Measurements from ENCODE around the gene HYAL1.

The HYAL1 gene

DNA sequence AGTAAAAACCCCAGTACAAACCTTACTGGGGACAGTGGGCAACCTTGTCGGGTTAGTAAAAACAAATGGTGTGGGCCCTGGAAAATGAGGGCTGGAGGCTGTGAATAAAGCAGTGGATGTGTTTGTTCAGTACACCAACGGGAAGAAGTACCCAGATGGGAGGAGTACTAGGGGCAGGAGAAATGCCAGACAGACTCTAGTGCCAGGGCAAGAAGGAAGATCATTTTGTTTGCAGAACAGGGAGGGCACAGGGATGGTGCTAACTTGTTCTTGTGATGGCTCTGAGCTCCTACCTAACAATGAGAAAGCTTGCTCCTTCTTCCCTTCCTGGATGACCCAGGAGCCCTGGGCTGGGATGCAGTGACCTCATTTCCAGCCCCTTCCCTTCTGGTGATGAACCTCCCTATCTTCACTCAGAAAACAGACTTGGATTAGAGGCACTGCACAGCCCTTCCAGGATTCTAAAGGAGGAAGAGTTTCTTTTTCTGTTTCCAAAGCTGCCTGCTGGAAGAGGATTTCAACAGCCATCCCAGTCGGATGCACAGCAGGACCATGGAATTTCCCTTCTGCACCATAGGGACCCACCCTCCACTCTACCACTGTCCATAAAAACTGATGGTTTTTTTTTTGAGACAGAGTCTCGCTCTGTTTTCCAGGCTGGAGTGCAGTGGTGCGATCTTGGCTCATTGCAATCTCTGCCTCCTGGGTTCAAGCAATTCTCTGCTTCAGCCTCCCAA, 31.1 kb upstream of the HYAL1 start:
- DNase-seq (ENCODE audit: low read depth) = no peak

DNA sequence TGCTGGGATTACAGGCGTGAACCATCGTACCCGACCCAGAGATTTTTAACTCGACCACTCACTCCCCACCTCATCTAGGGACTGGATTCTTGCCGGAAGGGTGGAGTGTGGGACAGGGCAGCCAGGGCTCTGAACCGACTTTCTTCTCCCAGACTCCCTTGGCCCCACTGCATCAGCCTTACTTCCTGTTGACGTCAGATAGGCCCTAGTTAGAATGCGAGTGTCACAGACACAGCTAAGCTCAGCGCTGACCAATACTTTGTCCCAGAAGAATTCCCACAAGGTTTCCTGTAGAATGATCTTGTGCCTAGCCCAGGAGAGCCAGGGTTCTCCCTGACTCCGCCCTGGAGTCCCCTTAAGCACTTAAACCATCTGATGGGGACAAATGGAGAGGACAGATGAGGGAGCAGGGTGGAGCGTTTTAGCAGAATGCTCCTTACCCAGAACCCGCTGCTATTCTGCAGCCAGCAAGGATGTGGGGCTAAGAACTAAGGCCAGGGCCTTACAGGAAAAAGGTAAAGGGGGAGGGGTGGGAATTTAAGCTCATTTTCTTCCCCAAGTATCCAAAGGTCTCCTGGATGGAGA, 30.5 kb upstream of the HYAL1 start:
- no peak for DNase-seq (ENCODE audit: low read depth)

DNA sequence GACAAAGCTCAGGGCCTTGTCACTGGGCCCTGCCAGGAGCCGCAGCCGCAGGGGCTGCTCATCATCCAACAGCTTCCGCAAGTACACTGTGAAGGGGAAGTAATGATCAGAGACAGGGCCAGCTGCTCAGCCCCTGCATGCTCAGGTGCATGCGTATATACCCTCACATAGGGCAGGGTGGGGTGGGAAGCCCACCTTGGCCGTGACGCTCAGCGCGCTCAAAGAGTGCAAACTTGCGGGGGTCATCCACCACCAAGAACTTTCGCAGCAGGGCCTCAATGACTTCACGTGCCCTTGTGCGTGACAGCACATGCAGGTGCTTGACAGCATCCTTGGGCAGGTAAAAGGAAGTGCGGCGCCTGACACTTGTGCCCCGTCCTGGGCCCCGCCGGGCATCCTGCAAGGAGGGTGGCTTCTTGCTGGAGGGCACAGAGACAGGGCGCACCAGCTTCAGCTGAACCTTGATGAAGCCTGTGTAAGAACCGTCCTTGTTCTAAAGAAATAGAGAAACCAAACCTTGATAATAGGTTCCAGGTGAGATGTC, 28.1 kb upstream of the HYAL1 start:
- DNase-seq (ENCODE audit: low read depth) = no peak

DNA sequence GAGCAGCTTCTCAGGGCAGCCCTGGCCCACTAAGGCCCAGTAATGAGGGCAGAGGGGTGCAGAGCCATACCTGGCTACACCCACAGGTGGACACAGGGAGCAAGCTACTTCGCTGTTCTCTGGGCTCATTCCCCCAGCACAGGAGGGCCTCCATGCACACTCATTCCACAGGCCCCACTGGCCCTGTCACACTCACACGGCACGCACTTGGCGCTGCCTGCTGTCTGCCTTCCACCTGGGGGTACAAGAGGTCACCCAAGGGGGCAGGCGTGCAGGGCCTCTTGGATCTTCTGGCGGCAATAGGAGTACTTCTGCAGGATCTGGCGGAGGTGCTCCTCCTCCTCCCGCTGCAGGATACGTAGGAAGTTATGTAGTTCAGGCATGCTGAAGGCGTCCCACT, 27.0 kb upstream of the HYAL1 start:
- DNase-seq (ENCODE audit: low read depth) = no peak

DNA sequence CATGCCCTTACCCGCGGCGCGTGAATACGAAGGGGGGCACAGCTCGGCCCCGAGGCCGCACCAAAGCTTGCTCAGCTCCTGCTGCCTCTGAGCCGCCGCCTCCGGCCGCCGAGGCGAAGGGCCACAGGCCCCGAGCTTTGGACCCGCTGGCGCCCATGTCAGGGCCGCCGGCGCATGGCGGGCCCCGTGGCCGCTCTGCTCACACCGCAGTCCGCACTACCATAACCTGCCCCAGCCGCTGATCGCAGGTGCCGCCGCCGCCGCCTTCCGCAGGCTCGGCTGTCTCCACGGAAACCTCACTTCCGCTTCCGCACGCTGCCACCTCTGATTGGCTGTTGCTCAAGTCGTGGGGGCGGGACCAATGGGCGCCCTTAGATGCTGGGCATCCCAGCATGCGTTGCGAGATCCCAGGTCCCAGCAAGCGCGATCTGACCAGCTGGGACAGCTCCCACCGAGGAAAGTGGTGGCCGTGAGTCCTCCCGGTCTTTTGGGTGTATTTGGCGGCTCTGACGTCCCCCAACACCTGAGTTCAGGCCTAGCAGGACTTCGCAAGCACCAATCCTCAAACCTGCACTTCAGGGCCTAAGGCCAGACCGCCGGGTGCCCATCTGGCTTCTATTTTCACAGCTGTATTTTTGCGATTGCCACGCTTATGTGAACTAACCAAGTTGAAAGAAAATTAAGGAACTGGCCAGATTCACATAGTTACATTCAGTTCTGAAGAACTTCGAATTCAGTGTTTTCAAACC, 24.7 kb upstream of the HYAL1 start, which contains the start of gene TUSC2:
Gene TUSC2, minus strand, starts transcription at position 281 of the 749 bp plus-strand sequence. Its CDS starts 124 bp downstream, at position 157.
- DNase-seq (ENCODE audit: low read depth) = peak; percentile 77

DNA sequence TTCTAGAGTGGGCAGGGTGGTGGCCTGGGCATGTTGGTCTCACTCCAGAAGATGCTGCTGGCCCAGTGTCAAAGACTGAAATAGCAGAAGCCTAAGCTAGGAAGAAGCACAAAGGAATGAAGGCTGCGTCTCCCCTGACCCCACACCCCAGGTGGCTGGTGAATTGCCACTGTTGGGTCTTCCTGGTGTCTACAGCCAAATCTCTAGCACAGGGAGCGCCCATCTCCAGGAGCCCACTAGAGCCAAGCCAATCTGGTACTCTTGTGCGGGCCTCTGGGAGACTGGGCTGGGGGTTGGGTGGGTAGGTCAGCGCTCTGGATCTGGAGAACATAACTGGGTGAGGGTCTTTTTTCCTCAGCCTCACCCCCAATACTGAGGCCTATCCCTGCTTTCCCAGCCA, 23.8 kb upstream of the HYAL1 start:
- DNase-seq (ENCODE audit: low read depth) = no peak

DNA sequence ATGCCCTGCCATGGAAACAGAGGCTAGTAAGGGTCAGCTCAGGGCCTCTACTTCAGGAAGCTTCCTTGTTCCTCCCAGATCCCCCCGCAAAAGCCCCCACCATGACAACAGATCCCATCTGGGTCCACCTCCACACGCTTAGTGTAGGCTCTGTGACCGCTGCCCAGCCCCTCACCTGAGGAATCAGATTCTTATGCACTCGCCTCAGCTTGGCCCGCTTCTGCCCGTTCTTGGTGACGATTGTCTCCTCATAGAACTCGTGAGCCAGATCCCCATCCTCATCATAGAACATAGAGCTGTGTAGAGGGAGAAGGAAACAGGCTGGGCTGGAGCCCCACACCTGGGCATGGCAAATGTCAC, 22.8 kb upstream of the HYAL1 start:
- DNase-seq (ENCODE audit: low read depth) = no peak

DNA sequence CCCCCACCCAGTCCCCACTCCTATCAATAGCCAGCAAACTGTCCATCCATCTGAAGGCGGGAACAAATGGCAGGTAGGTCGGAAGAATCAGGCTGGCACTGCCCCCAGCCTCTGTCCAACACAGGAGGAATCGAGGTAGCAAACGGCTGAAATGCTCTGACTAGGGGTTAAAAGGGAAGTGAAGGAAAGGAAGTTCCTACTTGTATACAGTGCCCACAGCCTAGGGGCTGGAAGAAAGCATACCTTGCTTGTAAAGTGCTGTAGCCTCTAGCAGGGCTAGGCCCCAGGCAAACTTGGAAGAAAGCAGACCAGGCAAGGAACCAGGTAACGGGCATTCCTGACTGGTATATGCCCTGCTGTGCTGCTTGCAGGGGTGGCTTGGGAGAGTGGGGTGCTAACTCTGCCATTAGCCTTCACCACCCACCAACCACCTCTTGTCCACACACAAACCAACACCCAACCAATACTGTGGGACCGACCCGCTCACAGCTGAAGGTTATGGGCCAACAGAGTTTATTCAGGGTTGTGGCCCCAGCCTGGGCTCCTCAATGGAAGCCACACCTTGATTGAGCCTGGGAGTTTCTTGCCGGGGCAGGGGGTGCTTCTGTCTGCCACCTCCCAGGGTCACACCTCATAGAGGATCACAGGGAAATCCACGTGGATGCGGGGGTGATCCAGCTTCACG, 22.3 kb upstream of the HYAL1 start:
- no peak for DNase-seq (ENCODE audit: low read depth)

DNA sequence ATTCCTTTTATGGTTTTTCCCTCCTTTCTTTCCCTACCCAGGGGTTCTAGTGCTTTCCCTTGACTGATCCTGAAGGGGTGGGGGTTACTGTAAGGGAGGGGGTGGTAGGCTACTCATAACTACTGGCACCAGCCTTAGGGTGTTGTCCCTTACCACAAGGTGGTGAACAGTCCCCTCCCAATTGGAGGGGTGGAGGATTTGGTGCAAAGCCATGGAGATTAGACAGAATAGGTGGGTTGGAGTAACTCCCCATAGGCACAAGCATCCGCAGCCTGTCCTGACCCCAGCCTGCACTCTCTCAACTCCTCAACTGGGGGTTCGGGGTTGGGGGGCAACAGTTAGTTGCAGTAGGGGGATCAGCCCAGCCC, 21.7 kb upstream of the HYAL1 start:
- no peak for DNase-seq (ENCODE audit: low read depth)

DNA sequence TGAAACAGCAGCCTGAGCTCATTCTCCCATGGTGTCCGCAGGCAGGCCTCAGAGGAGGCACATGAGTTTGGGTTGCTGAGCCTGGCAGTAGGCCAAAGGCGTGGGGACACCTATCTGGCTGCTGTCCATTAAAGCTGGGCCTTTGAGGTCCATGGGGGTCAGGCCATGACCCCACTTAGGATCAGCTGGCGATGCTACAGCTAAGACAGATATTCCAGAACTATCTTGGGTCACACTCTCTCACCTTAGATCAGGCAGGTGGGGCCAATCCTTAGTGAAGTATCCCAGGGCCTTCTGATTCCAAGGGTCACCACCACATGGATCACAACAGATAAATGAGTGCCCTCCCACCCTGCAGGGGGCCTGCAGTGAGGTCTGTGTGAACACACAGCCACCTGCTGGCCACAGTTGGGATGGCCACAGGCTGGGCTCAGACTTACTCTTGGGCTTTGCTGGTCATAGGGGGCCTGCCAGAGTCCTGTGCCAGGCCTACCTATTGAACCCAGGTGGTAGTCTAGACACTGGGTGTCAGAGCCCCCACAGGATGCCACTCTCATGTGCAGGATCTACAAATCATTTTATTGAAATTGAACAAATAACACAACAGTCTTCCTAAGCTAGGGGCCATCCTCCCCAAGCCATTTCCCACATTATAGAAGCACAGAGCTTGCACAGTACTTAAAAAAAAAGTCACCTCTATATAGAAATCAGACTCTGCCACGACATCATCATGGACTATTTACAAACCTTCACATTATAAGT, 21.2 kb upstream of the HYAL1 start:
- no peak for DNase-seq (ENCODE audit: low read depth)

DNA sequence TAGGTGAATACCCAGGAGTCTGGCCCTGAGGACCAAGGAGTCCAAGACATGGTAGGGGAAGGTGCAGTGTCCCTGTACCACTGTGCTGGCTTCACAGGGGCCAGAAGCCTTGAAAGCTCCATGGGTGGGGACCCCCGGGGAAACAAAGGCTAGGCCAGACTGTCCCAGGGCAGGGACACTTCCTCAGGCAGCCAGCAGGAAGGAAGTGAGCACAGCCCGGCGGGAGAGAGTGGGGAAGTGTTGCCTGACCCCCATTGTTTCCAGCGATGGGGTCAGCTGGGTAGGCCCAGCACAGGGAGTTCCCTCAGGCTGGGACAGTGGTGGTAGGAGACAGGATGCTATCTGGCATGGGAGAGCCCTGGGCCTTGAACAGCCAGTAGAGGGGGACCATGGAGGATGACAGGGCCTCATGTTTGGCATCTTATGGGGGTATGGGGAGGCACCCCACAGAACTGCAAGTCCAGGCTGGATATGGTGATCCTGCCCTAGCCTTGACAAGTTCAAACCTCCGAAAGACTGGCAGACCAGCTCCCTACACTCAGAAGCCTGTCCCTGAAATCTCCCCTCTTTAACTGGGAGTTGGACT, 20.3 kb upstream of the HYAL1 start:
- DNase-seq (ENCODE audit: low read depth) = no peak

DNA sequence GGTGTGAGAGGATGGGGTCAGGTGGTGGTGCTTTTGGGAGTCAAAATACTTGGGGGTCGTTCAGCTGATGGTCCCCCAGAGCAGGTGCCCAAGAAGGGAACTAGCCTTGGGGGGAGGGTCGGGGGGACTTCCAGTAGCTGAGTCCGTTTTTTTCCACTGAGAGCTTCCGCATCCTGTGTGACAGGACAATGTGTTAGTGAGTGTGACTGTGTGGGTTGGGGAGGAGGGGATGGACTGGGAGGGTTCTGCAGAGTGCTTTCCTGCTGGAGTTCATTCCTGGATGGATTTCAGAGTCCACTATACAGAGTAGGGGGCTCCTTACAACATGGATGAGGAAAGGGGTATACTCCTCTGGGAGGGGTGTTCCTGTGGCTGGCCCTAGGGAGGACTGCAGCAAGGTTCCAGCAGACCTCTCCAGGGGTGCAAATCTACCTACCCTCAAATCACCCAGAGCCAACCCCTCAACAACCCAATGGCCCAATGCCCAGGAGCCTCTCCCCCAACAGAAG, 19.8 kb upstream of the HYAL1 start:
- no peak for DNase-seq (ENCODE audit: low read depth)

DNA sequence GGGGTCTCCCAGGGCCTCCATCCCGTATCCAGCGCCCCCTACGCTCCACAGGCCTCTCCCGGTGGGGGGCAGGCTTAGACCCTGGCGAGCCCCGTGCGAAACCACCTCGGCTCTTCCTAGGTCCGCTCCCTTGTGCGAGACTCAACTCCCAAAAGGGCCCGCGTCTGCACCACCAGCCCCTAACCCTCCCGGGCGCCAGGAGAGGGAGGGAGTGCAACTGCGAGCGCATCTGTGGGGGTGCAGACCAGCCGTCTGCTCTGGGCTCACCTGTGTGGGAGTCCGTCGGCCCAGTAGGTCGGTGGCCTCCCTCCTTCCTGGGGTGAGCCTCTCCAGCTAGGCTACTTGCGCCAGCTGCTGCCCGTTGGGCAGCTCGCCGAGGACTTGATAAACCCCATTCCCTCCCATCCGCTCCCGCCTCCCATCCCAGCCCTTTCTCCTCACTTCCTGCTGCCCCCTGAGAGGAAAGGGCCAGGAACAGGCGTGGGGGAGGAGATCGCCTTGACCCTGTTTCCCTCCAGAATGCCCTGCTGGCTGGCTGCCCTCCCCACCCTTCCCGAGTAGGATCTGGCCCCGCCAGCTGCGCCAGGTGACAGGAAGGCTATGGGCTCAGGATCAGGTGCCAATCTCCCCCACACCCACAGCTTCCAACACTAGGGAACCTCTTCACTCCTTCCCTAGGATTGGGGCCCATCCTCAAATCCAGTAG, 19.2 kb upstream of the HYAL1 start, which contains the start of gene HYAL2:
Gene HYAL2, minus strand, starts transcription at position 360 of the 706 bp plus-strand sequence. CDS start 2,256 bp downstream, outside the sequence.
- no peak for DNase-seq (ENCODE audit: low read depth)

DNA sequence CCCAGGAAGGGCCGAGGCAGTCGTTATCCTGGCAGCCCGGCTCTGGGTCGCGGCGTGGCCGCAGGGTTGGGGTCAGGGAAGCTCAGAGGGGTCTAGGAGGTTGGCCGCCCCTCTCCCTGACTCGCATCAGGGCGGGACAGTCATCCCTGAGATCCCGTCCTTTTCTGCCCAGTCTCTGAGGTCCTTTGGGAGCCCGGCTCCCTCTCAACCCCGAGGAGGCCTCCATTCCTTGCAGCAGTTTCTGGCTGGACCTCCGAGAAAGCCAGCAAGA, 18.7 kb upstream of the HYAL1 start:
- DNase-seq (ENCODE audit: low read depth) = no peak

DNA sequence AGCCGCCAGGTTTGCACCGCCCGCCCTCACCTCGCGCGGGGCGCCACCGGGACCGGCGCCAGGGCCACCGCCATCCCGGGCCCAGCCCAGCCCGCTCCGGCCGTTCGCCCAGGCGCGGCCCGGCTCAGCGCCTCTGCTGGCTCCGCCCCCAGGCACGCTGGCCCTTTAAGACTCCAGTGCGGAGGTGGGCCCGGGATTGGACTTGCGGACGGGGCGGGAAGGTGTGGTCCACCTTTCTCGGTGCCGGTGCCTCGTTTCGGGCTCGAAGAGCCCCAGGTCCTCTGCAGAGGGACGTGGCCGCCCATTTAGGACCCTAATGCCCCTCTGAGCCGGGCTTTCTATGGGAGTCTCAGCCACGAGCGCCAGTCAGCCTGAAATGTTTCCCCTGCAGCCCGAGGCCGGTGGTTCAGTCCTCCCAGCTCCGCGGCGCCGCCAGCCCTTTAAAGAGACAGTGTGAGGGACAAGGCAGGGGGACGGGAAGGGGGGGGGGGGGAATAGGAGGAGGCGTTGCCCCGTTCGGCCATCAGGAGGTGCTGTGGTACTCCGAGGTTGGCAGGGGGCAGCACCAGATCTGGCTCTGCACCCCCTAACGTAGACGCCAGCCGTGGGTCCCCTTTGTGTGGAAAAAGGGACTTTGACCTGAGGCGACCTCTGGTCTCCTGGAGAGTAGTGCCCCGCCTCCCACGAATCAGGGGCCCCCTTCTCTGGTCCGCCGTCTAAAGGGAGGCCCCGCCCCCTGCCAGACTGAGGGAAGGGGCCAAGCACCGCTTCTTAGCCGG, 18.2 kb upstream of the HYAL1 start:
- DNase-seq (ENCODE audit: low read depth) = peak; percentile 56

DNA sequence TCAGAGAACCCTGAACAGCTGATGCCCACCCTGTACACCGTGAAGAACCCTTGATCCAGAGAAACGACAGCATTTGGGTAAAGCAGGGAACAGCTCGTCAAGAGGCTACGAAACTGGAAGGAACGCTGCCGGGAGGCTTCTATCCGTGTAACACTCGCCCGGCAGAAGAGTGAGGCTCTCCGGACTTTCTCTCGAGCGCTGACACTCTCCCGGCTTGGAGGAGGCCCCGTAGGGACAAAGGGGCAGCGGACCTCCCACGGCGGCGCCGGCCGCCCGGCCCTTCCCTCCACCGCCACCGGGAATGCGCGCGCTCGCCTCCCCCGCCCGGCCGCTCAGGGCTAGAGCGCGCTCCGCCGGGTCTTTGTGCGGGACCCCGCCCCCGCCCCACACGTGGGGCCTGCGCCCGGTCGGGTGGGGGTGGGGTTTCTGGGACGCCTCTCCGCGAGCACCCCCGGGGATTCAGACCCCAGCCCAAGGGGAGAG, 17.5 kb upstream of the HYAL1 start:
- no peak for DNase-seq (ENCODE audit: low read depth)

DNA sequence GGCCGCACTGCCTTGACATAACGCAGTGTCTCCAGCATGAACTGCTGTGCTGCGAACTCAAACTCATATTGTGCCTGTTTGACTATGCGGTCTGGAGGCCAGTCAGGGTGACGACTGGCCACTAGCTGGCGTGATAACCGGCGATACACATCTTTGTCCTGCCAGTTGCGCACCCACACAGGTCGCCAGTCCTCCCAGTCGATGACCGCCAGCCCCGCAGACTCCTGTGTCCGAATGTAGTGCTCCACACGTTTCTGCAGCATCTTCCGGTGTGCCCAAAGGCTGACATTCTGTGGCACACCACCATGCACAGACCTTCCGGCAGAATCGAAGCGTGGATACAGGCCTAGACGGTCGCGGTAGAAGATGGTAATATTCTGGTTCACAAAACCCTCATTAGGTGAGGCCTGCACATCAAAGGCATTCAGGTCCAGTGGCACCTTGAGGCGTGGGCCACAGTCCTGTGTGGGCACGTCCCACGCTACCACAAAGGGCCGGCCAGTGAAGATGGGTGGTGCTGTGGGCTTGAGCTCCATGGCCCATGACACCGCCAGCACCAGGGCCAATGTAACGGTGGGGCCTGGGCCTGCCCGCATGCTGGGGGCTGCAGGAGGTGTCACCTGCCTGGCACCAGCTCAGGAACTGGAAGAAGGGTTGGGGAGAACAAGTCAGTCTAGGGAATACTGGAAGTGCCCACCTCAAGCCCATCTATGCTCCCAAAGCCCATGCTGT, 16.7 kb upstream of the HYAL1 start:
- no peak for DNase-seq (ENCODE audit: low read depth)

DNA sequence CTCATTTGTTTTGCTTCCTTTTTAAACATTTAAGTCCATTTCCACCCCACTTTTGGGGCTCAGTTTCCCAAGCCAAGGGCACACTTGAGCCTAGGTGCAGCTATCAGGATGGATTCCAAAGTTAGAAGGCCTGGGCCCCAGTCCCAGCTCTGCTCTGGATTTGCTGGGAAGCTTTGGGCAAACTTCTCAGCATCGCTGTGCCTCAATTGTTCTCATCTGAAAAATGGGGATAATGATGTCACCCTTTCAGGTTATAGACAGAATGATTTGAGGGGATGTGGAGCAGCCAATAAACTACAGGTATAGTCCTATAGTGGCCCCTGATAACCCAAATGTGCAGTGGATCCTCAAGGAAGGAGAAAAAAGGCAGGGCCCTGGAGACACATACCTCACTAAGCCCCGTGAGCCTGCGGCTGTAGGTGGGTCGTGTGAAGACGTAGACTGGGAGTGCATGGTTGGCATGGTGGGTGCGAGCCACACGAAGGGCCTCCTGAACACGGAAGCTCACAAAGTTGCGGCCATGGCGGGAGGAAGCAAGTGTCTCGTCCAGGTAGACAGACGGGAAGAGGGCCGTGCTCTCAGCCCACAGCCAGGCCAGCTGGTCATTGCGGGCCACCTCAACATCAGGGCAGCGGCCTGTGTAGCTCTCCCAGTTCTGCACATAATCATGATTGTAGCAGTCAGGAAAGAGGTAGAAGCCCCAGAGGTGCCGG, 16.0 kb upstream of the HYAL1 start:
- DNase-seq (ENCODE audit: low read depth) = no peak

All from HS-5 (cell line).